Panc1 (cell line): ENCODE results near the gene DEDD2.

ENCODE experiments used
- CTCF ChIP-seq: fragments of 450-650 bp; IDR thresholded peaks from 2 replicates; pipeline ENCODE4 v1.5.1; 2017; ENCODE audit warnings: mild to moderate bottlenecking
- SIN3A ChIP-seq: IDR thresholded peaks from 2 replicates; pipeline ENCODE4 v1.6.1; 2012; ENCODE audit warnings: low read depth, mild to moderate bottlenecking, low read length, moderate library complexity, borderline replicate concordance; ENCODE audit not compliant: insufficient read depth
- TF ChIP-seq, protein P1 (sequence below), 2 experiments: IDR thresholded peaks; 2 replicates each; pipeline ENCODE4 v1.6.1; 2011 to 2012; ENCODE audit warnings: low read depth in 2 of 2, control low read depth in 1 of 2, low read length in 1 of 2, mild to moderate bottlenecking in 1 of 2, moderate library complexity in 1 of 2; ENCODE audit not compliant: insufficient read depth in 1 of 2

- TF ChIP-seq, protein P1, sequence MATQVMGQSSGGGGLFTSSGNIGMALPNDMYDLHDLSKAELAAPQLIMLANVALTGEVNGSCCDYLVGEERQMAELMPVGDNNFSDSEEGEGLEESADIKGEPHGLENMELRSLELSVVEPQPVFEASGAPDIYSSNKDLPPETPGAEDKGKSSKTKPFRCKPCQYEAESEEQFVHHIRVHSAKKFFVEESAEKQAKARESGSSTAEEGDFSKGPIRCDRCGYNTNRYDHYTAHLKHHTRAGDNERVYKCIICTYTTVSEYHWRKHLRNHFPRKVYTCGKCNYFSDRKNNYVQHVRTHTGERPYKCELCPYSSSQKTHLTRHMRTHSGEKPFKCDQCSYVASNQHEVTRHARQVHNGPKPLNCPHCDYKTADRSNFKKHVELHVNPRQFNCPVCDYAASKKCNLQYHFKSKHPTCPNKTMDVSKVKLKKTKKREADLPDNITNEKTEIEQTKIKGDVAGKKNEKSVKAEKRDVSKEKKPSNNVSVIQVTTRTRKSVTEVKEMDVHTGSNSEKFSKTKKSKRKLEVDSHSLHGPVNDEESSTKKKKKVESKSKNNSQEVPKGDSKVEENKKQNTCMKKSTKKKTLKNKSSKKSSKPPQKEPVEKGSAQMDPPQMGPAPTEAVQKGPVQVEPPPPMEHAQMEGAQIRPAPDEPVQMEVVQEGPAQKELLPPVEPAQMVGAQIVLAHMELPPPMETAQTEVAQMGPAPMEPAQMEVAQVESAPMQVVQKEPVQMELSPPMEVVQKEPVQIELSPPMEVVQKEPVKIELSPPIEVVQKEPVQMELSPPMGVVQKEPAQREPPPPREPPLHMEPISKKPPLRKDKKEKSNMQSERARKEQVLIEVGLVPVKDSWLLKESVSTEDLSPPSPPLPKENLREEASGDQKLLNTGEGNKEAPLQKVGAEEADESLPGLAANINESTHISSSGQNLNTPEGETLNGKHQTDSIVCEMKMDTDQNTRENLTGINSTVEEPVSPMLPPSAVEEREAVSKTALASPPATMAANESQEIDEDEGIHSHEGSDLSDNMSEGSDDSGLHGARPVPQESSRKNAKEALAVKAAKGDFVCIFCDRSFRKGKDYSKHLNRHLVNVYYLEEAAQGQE (IDR thresholded peaks at IDR 0.05; ENCODE audit: insufficient read depth in 1 of 2, low read depth in 2 of 2, low read length in 1 of 2), result no peak
- no peak for TF ChIP-seq SIN3A
- TF ChIP-seq CTCF, result no peak
Measured at GRCh38 chr19:42204664-42205063, 12.8 kb downstream of the DEDD2 start.
